HG03378 (cell line): ENCODE results near the gene CHSY3.

Experiments
- ATAC-seq: cut with Tn5 transposase; IDR thresholded peaks from one replicate; pipeline ENCODE4 v1.9.1; 2021; ENCODE audit warnings: mild to moderate bottlenecking, moderate library complexity; ENCODE audit not compliant: unreplicated experiment

Gene CHSY3

DNA sequence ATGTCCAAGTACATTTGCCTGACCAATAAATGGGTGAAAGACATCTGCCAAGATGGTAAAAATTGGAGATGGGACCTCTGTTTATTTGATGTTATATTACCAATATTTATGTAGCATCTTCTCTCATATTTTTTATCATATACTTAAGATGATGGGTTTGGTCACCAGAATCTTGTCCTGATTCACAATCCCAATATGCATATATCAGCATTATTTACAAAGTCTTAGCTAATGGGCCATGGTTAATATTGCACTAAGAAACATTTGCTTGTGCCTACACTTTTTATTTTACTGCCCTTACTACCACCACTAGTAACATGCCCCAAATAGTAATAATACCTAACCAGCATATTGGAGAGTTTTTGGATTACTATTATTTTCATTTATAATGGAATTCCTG, 116.7 kb downstream of the CHSY3 start:
- no peak for ATAC-seq

DNA sequence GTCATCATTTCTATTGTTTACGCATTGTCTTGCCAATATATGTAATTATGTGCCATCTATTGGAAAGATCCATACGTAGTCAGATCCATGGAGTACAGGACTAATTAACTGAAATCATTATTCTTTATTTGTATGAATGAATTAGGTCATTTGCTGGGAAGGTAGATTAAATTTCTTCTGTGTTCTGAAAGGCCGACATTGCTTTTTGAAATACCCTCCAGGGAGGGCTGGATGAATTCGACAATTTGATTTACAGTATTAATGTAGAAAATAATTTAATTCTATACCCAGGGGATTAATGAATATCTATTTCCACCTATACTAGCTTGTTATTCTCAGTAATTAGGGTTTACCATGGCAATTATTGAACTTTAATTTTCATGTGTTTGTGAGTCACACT, 117.6 kb downstream of the CHSY3 start:
- no peak for ATAC-seq

DNA sequence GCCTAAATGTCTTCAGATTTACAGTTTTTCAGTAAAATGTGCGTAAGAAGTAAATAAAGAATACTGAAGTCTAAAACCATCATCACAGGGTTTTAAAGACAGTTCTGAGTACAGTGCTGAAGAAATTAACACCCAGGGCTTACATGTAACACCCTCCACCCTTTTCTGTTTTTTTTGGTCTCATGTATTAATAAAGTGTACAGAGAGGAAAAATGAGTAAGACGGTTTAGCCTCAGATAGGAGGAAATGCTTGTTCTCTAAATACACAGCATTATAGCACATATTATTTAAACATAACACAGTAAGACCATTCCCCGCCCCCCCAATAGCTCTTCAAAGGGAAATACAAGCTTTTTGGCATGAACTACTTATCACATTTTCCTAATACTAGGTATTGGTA, 119.3 kb downstream of the CHSY3 start:
- no peak for ATAC-seq

DNA sequence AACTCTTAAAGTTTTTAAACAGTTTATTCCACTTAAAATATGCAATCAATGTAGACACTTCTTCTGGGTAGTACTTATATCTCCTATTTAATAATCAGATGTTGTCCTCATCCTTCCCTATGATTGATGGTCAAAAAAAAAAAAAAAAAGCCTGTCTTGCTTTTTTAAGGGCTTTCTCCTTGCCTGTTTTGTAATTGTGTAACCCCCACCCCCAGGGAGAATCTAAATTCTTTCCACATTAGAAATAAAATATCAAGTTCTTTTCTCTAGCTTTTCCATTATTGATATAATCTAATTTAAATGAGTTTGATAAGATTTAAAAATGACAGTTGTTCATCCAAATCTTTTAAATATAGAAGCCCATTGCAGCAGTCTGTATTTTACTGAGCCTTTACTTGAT, 119.7 kb downstream of the CHSY3 start:
- ATAC-seq, result no peak

DNA sequence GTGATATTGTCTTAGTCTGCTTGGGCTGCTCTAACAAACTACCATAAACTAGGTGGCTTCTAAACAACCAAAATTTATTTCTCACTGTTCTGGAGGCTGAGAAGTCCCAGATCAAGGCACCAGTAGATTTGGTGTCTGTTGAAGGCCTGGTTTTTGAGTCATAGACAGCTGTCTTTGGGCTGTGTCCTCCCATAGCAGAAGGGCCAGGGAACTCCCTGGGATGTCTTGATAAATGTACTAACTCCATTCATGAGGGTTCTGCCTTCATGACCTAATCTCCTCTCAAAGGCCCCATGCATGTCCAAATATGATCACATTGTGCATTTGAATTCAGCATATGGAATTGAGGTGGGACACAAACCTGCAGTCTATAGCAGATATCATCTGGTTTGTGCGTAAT, 121.2 kb downstream of the CHSY3 start:
- no peak for ATAC-seq

DNA sequence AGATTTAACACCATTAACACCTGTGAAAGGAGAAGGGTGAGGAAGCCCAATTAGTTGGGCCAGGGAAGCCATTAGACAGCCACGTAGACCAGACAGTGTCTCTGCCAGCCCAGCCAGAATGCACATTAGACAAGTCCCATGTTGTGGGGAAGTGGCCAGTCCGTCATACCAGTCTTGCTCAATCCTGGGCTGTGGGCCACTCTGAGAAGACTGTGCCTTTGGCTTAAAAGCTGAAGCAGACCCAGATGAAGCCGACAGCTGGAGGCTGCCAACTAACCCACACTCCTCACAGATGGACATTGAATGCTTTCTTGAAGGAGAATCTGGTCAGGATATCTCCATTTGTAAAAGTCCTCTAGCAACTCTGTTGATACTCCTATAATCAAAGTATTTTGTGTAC, 128.5 kb downstream of the CHSY3 start:
- ATAC-seq, result no peak

DNA sequence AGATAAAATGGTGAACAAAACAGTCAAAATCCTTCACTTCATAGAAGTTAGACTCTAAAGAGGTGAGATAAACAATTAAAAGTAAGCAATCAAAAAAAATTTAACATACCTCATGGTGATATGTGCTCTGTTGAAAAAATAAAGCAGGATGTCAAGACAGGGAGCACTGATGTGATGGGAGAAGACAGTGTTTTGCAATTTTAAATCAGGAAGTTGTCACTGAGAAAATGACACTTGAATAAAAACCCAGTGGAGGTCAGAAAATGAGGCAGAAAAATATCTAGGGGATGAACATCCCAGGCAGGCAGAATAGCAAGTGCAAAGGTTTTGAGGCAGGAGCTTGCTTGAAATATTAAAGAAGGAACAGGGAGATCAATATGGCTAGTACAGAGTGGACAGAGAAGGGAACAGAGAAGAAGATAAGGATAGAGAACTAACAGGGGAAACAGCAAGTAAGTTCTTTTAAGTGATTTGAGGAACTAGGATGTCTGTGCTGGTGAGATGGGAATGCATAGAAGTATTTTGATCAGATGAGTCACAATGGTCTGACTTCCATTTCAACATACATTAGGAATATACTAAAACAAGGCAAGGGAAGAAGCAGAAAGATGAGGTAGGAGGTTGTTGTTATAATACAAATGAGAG, 130.4 kb downstream of the CHSY3 start:
- ATAC-seq, result no peak

DNA sequence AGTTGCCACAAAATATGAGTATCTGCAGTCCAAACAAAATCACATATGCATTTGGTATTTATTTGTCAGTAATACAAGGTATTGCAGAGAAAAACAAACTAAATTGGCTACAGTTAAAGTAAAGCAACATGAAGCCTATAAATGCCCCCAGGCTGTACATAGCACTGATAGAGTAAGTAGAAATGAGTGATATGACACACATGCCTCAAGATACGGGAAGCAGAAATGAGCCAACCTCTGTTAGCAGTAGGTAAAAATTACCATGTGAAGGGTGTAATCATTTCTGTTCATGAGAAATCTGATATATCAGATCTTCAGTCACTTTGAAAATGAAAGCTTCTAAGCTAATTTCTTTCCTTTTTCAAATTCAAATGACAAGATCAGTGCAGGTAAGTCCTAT, 131.1 kb downstream of the CHSY3 start:
- no peak for ATAC-seq

DNA sequence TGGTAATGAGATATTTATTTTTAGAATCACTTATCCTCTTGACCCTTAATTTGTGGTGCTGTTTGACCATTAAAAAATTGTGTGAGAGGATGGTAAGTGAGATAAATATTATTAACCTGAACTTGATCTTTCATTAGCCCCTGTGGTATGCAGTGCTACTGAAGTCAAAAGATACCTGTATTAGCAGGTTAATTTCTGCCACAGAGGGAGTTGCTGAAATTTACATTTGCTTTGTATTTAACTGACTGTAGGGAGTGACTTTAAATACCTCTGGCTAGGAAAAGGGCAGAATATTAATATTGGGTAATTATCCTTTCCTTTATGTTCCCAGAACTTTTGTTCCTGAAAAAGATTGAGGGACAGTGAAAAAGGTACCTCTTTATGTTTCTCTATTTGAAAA, 133.6 kb downstream of the CHSY3 start:
- no peak for ATAC-seq

DNA sequence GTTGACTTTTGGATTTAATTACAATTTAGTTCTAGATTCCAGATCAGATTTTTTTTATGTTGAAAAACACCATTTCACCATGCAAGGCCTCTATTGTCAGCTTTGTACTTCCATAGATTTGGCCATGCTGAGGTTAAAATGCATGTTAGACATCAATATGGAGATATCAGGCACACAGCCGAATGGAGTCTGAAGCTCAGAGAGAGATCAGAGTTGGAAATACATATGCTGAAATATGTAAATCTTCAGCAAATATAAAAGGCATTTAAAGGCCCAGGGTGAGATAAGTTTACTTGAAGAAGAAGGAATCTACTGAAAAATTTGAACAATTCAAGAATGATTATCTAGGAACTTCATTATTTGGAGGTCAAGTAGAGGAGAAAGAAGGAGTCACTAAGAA, 139.6 kb downstream of the CHSY3 start:
- ATAC-seq, result no peak

DNA sequence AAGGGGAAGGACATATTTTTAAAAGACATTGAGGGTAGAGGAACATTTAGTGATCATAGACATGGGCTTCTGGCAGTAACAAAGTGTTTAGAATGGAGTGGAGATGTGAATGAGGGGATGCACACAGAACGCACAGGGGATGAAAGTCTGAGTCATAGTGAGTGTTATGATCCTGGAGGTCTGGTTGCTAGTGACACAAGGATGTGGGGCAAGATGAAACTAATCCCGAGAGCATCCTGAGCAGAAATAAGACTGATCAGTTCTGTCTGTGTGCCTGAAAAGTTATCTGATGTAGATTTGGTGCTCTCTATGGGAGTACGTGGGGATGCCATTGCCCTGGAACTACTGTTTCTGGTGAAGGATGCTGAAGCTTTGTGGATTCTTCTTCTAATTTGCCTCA, 141.1 kb downstream of the CHSY3 start:
- ATAC-seq, result no peak

DNA sequence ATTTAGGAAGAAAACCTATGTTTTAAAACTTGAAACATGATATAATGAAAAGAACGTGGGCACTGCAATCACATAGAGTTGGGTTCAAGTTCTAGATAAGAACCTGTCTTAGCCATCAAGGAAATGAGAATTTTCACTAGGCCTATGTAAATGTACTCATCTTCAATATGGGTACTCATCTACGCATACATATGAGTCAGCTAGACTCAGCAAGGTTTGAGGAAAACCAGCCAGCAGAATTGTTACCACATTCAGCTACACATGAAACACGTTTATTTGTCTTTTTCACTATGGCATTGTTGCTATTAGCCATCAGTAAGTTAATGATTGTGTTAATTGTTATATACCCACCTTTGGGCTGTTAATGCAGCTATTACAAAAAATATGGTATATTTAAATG, 146.3 kb downstream of the CHSY3 start:
- ATAC-seq, result no peak

DNA sequence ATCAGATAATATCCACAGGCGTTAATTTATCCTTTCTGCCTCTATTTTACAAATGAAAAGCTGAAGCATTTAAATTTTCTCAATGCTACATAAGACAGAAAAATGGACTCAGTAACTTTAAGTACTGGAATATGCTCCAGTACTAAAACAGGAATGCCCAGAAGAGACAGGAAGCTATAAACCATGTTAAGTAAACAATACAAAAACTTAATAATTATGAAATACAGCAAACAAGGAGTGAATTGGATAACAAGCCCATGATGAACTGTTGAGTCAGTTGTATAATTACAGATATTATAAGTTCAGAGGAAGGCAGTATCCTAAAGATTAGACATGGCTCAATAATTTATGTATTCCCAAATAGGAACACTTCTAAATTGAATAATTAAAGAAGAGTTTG, 148.5 kb downstream of the CHSY3 start:
- ATAC-seq, result no peak

DNA sequence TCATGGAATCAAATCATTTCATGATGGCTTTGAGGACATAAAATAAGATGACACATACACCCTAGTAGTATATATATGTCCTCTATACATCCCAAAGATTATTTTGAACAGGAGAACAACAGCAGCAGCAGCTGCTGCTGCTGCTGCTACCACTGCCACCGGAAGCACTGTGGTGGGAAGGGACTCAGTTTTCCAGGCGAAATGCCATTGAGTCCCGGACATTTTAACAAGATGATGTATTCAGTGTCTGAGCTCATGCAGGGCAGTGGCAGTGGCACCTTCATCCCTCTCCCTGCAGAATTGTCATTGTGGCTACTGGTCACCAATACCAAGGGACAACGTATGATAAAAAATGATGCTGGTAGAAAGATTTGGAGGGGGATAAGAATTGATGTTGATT, 151.3 kb downstream of the CHSY3 start:
- no peak for ATAC-seq

DNA sequence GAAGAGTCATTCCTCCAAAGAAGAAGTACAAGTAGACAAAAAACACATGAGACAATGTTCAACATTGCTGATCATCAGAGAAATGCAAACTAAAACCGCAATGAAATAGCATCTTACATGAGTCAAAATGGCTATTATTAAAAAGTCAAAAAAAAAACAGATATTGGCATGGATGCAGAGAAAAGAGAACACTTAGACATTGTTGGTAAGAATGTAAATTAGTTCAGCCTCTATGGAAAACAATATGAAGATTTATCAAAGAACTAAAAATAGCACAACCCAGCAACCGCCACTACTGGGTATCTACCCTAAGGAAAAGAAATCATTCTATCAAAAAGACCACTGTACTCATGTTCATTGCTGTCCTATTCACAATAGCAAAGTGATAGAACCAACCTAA, 157.5 kb downstream of the CHSY3 start:
- no peak for ATAC-seq

DNA sequence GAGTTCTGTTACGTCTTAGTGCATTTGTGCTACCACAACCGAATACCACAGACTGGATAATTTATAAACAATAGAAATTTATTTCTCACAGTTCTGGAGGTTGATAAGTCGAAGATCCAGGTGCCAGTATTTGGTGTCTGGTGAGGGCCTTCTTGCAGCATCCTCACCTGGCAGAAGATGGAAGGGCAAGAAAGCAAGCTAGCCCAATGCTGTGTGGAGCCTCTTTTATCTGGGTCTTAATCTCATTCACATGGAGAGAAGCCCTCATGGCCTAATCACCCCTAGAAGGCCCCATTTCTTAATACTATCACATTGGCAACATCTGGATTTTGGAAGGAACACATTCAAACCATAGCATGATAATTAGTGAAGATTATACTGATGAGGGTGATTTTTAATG, 159.3 kb downstream of the CHSY3 start:
- ATAC-seq, result no peak

DNA sequence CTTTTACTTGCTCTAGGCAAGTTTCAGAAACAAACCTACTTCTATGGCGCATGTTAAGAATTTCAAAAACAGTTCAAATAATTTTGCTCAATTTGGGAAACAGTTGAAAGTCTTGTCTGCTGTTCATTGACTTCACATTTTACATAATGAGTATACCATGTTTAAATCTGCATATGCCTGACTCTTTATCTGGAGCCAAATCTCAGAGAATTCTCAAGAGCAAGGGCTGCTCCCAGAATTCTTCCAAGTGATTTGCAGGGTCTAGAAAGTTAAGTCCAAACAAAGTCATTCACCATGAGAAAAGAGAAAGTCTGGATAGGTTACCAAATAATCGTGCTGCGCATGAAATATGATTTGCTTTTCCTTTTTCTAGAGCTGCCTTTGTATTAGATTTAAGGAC, 160.2 kb downstream of the CHSY3 start:
- ATAC-seq, result no peak

DNA sequence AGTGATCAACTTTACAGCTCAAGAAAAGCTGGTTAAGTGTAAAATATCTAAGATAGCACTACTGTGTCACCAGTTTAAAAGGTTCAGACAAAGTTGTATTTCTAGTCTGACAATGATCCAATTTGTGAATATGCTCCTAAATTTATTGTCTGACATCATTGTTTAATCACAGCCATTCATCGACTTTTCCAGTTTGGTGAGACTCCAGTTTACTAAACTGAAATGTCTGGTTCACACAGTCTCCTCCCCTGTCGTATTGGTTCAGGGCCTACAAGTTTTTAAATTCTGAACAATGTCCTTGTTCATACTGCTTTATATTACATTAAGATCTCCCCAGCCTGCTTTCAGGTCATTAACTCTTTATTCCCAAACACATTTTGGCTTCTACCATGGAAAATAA, 161.4 kb downstream of the CHSY3 start:
- no peak for ATAC-seq

DNA sequence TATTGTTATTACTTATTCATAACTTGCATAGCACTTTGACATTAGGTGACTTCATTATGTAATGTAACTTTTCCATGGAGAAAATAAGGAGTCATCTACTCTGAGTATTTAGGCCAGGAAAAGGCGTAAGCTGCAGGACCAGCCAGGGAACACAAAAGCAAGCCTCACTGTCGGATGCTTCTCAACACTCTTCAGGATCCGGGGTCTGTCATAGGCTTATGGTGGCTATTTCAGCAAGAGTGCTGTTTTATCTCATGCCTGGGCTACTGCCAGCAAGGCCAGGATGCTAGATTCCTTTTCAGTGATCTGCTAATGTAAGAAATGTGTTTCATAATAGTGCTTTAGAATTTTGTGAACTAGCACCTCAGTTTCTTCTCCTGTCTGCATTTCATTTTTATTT, 162.4 kb downstream of the CHSY3 start:
- ATAC-seq, result no peak

DNA sequence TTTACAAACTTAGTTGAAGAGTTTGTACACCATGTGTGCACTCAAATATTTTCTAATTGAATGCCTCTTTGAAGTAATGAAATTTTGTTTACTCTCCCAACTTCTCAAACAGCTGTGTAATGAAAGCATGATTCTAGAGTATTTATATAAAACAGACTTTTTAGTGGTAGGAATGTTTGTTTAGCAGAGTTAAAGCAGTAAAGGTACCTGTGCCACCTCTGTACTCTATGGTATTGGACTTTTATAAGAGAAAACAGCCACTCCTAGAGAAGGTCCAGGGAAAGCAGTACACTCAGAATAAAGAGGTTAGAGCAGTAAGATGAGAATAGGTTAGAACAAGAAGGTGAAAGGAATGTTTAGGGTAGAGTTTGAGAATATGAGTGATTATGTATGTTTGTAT, 163.1 kb downstream of the CHSY3 start:
- no peak for ATAC-seq

DNA sequence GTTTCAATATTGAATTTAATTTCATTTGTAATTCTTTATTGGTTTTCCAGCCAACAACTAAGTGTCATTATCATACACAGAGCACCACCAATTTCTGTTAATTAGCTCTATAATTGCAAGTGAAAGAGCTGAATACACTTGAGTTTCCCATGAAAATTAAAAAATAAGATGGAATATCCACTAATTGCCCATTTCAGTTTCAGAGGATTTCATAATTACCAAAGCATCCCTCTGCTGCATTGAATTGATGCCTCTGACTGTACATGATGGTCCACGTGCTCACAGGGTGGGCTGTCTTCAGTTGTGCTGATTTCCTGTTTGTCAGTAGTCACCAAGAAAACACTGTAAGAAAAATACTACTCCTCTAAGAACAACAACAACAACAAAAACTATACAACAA, 163.8 kb downstream of the CHSY3 start:
- no peak for ATAC-seq

DNA sequence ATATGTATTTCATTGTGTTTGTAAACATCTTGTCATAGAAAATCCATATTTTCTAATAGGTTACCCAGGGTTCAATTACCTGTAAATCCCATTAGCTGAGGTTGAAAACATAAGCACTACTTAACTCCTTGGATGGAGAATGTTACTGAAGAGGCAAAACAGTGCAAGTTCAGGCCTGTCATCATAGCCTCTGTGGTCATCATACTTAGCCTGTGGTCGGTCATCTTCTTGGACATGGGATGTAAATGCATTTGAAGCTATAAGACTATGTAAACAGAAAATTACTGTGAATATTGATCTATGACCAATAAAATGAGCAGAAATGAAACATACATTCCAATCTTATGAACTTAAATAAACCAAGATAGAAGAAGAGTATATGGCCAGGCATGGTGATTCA, 164.7 kb downstream of the CHSY3 start:
- ATAC-seq, result no peak

DNA sequence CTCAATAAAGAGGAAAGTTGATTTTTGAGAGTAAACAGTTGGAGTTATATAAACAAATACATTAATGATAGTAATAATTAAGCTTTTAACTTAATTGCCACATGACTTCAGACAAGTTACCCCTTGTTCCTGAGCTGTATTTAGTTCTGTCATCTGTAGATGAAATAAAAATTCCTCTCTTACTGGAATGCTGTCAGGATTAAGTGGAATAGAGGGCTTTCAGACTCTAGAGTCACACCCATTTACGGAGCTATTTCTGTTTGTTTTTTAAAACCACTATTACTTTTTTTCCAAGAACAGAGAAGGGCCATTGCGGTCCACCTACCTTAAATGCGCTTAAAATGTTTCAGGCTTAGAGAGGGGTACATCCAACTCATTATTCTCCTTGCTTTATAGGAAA, 170.6 kb downstream of the CHSY3 start:
- ATAC-seq, result no peak

DNA sequence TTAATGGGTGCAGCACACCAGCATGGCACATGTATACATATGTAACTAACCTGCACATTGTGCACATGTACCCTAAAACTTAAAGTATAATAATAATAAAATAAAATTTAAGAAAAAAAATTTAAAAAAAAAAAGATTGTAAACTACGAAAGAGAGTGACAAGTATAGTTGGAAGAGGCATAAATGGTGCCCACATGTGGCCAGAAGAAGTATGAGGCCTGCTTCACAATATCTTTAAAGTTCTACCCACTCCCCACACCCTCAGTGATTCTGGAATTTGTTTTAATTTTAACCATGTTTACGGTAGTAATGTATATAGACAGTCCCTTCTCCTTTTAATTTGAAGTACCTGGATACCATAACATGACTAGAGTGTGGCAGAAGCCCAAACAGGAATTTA, 172.7 kb downstream of the CHSY3 start:
- no peak for ATAC-seq
